NT2/D1 (cell line): Measurements from ENCODE around the gene STARD10.

Source experiments
- SUZ12 ChIP-seq: IDR thresholded peaks from 2 replicates; pipeline ENCODE4 v1.6.1; 2011; ENCODE audit not compliant: insufficient read length, insufficient read depth; ENCODE audit errors: extremely low read depth
- YY1 ChIP-seq: IDR thresholded peaks from 2 replicates; pipeline ENCODE4 v1.6.1; 2011; ENCODE audit not compliant: insufficient read length, insufficient read depth
- ZNF274 ChIP-seq: IDR thresholded peaks from 2 replicates; pipeline ENCODE4 v1.6.1; 2011; ENCODE audit warnings: mild to moderate bottlenecking, low read depth, low read length

DNA sequence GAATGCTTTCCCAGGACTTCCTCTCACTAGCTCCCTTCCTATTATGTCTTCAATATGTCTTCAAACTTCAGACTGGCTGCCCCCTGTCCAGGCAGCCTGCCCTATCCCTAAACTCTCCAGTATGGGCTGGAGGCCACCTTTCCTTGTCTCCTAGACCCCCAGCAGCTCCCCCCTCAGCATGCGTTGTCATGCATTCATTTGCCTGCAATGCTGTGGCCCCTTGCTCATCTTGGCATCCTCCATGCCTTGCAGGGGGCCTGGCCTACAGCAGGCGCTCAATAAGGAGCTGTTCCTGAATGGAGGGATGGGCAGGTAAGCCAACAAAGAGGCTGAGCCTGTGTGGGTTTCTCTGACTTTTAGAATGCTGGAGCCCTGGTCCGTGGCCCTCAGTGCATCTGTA, 25.3 kb downstream of the STARD10 start:
- TF ChIP-seq SUZ12 (no peak), ZNF274 (no peak), YY1 (no peak)
